Measurements from ENCODE around the gene ATP2B3.

- TF ChIP-seq CTCF (IDR thresholded peaks at IDR 0.05) = no peak
- no peak for TF ChIP-seq POLR2A (IDR thresholded peaks at IDR 0.05)
These were observed 93.4 kb downstream of the ATP2B3 start for GRCh38 chrX:153610836-153611213.
